Mucosa of gallbladder (tissue), 1 donor: ENCODE measurements around the gene CDA. TPM values are rescaled to one million over a fixed set of nuclear protein-coding genes. Genes with fewer than 3 reads are reported as not detected.
A peak's percentile ranks its signal among the peaks of the same experiment; 100 is the strongest.

Experiments used
- DNase-seq: peaks from one replicate; pipeline ENCODE4 v3.0.0-alpha.2; 2020; ENCODE audit warnings: low spot score
- total RNA-seq: library from RNA; stranded (reverse); gene quantifications from one replicate; pipeline ENCODE4 v1.2.1, GENCODE V29; 2021
- donor health status: DM: no; HTN: no; CAD: no.

CDA gene
- total RNA-seq, 1 donor from 2014 or later: 1.6 TPM

DNA sequence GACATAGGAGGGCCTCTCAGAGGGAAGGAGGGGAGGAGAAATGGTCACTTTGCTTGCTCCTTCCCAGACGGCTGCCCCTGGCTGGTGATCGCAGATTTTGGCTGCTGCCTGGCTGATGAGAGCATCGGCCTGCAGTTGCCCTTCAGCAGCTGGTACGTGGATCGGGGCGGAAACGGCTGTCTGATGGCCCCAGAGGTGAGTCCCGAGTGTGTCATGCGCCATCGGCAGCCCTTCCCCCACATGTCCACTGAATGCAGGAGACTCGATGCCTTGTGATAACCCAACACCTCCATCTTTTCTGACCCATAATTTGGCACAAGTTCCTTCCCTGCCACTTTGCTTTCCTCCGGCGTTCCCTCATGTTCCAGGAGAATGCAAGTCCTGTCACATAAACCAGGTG is 59.5 kb downstream of the CDA start:
- no peak for DNase-seq

DNA sequence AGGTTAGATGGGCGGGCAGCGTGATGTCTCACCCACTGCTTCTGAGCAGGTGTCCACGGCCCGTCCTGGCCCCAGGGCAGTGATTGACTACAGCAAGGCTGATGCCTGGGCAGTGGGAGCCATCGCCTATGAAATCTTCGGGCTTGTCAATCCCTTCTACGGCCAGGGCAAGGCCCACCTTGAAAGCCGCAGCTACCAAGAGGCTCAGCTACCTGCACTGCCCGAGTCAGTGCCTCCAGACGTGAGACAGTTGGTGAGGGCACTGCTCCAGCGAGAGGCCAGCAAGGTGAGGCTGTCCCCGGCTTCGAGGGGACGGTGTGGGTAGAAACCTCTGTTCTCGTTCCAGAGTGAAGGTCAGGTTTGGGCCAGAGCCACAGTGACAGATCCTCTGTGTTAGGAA is 60.0 kb downstream of the CDA start:
- no peak for DNase-seq

DNA sequence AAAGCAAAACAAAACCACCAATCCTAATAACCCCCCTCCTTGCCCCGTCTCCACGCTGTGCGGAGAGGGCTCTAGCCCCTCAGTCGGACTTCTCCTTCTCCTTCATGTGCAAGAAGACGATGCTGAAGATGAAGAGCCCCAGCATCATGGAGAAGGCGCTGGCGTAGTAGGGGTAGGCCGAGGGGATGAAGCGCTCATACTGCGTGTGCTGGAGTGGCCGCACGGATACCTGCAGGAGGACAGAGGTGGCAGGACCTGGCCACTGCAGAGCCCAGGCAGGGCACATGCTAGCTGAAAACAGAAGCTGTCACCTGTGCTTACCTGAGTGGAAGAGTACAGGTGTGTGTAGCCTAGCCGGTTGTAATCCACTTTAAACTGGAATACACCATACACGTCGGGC is 63.4 kb downstream of the CDA start:
- DNase-seq: no peak

DNA sequence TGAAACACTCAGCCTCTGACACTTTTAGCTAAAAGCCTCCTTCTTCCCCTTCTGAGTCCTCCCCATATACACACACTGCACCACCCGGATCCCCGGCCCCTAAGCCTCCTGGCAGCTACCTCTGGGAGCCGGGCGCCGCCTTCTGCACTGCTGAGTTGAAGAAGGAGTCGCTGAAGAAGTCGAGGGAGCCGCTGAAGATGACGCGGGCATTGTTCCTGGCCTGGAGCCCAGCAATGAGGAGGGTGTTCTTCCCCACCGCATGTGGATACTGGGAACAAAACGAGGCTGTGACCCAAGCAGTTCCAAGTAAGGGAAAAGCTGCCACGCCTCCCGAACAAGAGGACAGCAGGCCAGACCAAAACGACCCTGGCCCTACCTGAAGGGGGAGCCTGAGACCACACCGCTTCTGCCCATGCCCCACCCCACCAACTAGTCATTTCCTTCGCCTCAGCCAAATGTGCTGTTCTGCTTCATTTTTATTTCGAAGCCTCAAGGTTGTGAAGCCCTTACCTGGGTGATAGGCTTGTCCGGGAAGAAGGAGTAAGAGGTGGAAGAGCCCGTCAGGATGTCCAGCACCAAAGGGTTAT is 65.3 kb downstream of the CDA start:
- no peak for DNase-seq

DNA sequence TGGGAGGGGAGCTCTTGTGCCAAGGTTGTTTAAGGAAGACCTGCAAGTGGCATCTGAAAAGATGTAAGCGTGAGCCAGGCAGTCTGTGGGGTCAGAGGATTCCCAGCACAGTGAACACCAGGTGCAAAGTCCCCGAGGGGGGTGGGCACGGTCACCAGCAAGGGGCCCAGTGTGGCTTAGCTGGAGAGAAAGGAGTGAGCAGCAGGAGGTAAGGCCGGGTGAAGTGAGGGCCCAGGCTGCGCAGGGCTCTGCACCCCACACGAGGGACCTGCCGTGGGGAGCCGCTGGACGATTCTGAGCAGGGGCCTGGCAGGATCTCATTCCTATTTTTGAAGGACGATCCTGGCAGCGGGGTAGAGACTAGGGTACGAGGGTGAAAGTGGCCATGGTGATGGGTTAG is 68.1 kb downstream of the CDA start:
- DNase-seq: no peak

DNA sequence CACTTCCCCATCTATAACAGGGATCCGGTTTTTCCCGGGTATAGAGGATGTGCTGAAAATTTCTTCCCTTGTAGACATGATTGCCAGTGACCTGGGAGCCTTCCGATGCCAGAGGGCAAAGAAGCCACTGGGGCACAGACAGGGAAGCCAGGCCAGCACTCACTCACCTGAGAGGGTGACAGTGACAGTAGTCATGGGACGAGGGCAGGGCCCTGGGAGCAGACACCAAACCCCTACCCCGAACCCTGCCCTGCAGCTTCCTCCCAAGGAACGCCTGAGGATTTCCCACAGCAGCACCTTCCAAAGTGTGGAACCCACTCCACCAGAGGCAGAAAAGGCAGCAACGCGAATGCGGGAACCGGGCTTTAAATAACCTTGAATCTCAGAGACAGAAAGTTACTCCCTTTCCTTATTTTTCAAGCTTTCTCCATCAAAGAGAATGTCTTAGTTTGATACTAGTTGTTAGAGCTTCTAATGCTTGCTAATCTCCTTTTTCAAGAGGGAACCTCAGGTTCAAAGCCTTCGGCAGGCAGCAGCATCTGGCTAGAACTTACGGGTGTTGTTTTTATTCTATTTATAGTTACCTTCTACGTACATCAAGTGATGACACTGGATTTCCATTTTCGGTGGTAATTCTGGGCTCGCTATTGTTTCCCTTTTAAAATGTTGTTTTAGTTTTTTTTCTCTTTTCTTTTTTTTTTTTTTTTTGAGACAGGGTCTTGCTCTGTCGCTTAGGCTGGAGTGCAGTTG is 69.4 kb downstream of the CDA start:
- DNase-seq: no peak

DNA sequence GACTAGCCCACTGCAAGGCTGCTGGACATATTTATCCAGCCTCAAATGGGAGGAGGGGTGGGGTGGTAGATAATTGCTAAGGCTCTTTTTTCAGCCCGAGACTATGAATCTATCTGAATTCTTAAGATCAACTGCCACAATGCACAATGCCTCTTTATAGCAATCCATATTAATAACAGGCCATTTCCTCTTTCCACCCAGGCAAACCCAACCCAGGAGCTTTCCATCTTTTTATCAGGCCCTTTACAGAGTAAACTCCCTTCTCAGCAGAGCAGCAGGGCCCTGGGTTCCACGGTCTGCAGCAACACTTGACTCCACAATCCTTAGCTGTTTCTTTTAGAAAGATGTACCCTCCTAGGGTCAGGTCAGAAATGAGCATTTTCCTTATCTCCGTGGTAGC is 71.5 kb downstream of the CDA start:
- DNase-seq: no peak

DNA sequence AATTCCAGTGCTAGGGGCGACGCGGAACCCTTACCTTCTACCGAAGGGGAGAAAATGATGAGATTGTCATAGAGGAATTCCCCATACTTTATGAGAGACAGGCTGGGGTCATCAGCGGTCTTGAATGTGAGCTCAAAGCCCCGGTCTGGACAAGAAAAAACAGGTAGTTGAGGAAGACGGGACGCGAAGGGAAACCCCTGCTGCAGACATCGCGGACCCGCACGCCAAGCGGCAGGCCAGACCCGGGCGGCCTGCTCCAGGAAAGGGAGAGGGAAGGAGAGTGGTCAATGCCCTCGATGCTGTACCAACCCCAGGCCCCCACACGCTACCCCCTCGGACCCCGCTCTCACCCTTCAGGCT is 71.9 kb downstream of the CDA start:
- DNase-seq: no peak

DNA sequence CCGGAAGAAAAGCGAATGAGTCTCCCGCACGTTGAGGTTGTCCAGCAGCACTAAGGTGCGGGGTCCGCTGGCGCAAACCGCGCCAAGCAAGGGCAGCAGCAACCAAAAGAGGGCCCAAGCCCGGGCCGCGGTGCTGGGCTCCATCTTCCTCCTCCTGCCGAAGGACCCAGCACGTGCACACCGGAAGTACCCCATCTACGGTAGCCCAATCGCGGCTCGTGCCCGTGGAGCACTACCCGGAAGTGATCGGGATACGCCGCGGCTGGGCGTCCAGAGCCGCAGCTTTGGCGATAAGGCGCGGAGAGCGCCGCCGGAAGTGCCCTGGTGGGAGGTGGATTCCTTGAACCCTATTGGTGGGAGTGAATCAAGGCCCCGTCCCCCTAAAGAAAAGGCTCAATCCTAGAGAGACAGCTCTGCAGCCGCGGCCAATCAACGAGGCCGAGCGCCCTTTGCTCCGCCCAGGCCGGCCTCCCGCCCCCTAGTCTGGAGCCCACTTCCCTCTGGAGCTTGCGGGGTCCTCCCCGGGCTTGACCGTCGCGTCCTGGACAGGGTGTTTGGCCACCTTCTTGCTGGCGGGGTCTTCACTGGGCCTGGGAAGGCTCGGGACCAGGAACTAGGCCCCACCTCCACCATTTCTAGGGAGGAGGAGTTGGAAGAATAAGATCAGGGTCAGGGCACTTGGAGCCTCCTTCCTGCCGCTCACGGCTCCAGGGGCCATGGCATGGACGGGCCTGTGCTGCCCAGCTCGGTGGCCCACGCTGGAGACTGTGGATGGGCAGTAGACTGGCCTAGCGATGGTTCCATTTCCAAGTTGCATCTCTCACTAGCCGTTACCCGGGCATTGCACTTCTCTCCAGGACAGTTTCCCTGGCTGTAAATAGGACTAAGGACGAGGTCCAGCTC is 72.6 kb downstream of the CDA start, which contains the start of gene DDOST:
Gene DDOST, minus strand, starts transcription at position 163 of the 903 bp plus-strand sequence. Its CDS starts 19 bp downstream, at position 144.
- DNase-seq: peak; percentile 97

DNA sequence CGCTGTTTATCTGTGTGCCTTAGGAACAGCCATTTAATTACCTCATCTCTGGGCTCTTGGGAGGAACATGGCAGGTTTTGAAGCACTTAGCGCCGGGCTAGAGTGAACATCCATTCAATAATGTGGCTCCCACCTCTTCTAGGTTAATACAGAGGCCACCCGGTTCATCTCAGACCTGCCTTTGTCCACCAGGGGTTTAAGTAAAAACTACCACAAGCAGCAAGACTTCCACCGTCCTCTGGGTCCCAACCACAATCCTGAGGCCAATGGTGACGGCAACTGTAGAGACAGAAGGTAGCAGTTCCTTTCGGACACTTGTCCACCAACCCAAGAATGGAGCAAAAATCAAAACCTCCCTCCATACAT is 73.2 kb downstream of the CDA start:
- DNase-seq: no peak

DNA sequence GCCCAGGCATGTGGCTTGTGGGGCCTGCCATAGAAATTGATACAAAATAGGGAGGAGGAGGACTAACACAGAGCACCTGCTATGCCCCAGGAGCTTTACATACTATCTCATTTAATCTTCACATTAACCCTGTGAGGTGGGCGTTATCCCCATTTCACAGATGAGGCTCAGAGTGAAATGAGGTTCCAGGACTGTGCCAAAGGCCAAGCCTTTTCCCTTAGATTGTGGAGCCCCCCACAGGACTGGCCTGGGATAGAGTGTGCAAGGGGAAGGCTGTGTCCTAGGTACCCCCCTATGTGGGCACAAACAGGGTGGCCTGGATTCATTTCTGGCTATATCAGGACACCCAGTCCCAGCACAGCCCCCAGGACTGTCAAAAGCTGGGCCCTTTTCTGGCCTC is 74.5 kb downstream of the CDA start:
- DNase-seq: no peak

DNA sequence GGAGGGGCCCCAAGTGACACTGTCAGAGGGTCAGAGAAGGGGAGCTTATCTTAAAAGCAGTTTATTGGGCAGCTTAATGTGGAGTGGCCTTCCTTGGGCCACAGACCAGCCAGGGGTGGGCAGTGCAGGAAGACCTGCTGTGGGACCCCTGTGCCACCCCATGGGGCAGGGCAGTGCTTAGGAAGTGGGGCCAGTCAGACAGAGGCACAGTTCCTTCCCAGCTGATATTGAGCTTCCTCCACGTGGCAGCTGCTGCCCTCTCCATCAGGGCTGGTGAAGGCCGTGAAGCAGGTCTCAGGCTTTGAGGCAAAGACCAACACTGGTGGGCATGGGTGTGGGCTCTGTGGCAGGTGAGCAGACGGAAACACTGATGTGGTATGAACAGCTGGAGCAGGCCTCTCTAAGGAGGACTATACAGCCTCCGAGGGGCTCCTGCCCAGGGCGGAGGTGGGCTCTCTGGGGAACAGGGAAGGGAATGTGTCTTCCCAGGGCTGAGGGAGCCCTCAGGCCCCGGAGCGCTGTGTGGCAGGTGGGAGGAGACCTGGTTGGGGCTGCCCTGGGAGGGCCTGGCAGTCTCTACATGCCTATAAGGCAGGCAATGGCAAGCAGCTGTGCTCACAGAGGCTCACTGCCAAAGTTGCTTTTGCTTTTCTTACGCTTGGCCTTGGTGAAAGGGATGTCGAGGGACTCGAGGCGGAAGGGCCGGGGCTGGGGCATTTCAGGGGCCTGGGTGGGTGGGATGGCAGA is 75.2 kb downstream of the CDA start:
- no peak for DNase-seq

DNA sequence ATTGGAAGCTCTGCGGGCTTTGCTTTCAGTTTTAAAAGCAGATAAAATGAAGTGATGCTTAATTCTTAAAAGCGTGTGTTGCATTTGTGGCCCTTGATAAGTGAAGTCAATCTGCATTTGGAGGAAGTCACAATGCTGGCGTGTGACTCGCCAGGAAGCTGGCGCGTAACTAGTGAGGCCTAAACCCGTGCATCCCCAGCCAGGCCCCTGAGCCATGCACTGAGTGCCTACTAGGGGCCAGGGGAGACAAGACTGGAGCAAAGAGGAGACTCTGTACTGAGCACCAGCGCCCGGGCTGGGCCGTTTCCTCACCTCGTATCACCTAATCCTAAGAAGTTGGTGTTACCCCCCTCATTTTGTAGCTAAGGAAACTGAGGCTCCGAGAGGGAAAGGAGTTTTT is 76.8 kb downstream of the CDA start:
- no peak for DNase-seq

DNA sequence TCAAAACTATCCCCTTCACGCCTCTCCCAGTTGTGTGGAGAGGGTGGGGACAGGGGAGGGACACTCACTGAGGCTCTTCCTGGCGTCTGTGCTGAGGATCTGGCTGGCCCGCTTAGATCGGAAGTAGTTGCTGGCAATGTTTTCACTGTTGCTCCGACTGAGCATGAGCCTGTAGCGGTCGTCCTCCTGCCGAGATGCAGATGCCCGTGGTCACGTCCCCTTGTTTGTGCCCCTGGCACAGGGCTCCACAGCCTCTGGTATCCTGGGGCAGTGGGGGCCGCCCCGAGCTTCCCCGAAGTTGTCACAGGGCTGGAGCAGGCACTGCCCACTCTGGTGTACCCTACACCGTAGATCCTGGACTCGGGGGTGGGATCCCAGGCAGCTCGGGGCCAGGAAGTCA is 77.2 kb downstream of the CDA start:
- no peak for DNase-seq

DNA sequence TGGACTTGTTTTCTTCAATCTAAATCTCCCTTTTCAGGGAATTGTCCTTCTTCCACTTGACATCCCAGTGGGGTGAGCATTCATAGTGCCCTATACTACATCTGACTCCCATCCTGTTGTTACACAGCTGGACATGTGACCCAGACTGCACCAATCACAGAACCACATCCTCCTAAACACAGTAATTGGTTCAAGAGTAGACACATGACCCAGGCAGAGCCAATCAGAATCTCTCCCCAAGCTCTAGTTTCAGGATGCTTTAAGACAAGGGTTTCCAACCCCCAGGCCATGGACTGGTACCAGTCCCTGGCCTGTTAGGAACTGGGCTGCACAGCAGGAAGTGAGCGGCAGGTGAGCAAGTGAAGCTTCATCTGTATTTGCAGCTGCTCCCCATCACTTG is 77.9 kb downstream of the CDA start:
- DNase-seq: no peak

Other genes with a start within 250 kb of the CDA start
- gene CAMK2N1, start 102.9 kb upstream of the CDA start, total RNA-seq: 140 TPM
- 36.6 TPM for gene MUL1, start 80.9 kb upstream of the CDA start, total RNA-seq
- gene FAM43B, start 36.5 kb upstream of the CDA start, total RNA-seq: 0.52 TPM
- 72.9 TPM for gene PINK1, start 44.4 kb downstream of the CDA start, total RNA-seq
- 200 TPM for gene DDOST, start 72.3 kb downstream of the CDA start, total RNA-seq
- gene KIF17, start 128.9 kb downstream of the CDA start, total RNA-seq: 4.7 TPM
- gene SH2D5, start 143.6 kb downstream of the CDA start, total RNA-seq: 0.23 TPM
- 240 TPM for gene HP1BP3, start 198.2 kb downstream of the CDA start, total RNA-seq